NCI-H2029 treated with DMSO at 0.1 percent for 48 hours (cell line): ENCODE results near the gene ARHGAP1.

Experiments used
- DNase-seq: peaks from one replicate; lab custom pipeline; 2025; lab: John Stamatoyannopoulos, UW

Gene ARHGAP1

DNA sequence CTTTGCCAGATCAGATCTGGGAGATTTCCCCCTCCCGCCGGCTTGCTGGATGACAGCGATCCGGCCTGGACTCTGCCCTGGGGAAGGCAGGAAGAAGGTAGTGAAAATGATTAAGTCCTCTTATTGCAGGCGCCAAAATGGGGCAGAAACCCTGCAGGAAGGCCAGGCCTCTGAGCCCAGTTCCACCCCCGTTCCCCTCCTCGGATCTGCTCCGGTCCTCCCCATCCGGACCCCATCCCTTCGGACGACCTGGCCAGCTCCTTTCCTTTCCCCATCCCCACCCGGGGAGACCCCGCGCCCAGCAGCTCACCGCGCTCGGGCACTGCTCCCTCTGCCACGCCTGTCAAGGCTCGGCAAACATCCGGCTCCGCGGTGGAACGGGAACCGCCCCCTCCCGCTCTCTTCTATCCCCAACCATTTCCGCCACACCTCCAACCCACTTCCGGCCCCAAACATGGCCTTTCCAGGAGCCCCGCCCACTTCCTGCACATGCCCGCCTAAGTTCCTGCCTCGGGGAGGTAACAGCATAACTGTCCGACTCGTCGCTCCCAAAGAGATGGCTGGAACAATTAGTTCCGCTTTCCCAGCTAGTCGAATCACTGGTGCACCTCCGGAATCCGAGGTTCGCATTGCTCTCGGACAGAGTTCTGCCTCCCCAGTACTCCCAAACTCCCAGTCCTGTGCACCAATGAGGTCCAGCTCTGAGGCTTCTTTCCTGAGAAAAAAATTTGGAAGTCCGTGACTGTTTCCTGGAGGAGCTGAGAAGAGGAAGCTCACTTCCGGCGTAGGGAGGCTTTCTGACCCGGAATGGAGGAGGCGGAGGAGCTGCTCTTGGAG is at the start of gene ARHGAP1, which contains the start of gene ZNF408:
Gene ARHGAP1 (minus strand): TSS at position 379 of the 837 bp plus-strand sequence. CDS start 4,512 bp downstream, outside the sequence.
Gene ZNF408 (plus strand): TSS at position 791 of the 837 bp plus-strand sequence. CDS start 17 bp downstream, at position 808.
- peak; percentile 95 for DNase-seq

DNA sequence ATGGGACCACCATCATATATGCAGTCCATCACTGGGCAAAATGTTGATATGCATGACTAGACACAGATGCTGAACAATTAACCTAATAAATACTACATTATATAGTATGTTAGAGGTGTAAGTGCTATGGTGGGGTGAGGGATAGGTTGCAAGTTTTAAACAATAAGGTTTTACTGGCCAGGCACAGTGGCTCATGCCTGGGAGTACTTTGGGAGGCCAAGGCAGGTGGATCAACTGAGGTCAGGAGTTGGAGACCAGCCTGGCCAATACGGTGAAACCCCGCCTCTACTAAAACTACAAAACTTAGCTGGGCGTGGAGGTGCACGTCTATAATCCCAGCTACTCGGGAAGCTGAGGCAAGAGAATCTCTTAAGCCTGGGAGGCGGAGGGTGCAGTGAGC is 46.7 kb upstream of the ARHGAP1 start:
- no peak for DNase-seq

DNA sequence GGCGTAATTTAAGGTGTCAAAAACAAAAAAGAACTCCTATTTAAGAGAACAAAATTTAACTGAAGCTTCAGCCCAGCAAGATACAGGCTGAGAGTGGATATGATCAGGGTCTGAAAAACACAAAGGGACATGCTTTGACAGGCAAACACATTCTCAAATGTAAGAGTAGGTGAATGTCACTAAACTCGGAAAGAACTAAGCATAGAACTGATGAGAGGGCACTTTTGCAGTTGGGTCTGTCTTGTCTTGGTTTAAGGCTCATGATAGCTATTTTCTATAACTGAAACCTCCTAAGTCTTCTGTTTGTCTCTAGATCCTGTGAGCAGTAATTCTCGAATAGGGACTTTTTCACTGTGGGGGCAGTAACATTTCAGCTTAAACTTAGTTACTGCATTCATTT is 45.6 kb upstream of the ARHGAP1 start:
- no peak for DNase-seq

GRCh38 chr11:46745328-46745727 is 44.9 kb upstream of the ARHGAP1 start:
- no peak for DNase-seq

DNA sequence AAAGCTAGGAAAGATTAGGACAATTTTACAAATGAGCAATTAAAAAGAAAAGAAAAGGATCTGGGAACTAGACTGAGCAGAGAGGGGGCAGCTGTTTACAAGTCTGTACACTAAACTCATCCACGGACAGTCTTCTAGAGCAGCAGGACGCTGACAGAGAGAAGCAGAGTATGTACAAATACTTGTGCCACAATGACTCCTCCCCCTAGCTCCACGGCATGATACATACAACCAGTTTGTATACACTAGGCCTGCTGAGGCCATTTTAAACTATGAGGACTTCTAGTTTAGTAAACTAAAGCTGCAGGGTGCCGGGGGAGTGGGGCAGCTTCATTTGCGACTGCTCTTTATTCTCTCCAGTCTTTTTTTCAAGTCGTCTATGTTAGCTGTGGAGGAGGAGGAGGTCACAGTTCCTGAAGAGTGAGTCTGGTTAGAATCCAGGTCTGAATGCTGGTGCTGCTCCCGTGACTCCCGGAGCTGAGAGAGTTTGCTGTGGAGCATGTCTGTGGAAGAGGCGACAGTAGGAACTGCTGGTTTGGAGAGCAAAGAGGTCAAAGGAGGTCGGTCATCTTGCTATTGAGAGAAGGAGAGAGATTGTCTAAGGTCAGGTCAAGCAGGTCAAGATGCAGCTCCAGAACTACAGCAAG is 43.4 kb upstream of the ARHGAP1 start:
- no peak for DNase-seq

DNA sequence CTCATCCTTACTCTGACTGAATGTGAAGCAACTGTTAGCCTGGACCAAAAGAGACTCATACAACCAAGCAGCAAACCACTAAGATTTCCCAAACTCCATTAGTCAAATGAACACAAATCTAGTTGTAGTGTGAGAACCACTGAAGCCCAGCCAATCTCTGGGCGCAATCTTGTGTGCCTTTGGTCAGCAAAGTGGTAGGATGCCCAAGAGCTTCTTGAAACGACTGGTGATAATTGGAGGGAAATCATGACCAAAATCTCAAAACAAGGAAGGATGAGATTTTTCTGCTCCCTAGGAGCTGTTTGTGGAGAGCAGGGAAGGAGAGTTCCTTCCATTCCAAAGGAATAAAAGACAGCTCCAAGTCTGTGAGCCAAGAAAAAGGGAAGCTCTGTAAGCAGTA is 42.6 kb upstream of the ARHGAP1 start:
- no peak for DNase-seq

- no peak for DNase-seq
These were observed 41.4 kb upstream of the ARHGAP1 start for GRCh38 chr11:46741600-46742484.

DNA sequence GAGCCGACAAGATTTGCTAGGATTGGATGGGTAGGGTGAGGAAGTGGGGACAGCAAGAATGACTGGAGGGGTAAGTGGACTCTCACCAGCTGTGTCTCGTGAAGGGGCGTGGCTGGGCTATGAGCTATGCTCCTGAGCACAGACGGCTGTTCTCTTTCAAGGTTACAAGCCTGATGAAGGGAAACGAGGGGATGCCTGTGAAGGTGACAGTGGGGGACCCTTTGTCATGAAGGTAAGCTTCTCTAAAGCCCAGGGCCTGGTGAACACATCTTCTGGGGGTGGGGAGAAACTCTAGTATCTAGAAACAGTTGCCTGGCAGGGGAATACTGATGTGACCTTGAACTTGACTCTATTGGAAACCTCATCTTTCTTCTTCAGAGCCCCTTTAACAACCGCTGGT is 38.5 kb upstream of the ARHGAP1 start:
- DNase-seq = no peak

GRCh38 chr11:46737699-46738098 is 37.3 kb upstream of the ARHGAP1 start:
- no peak for DNase-seq

- no peak for DNase-seq
These were observed 36.2 kb upstream of the ARHGAP1 start for GRCh38 chr11:46736615-46737014.

GRCh38 chr11:46736146-46736545 is 35.7 kb upstream of the ARHGAP1 start:
- no peak for DNase-seq

- no peak for DNase-seq
These were observed 32.8 kb upstream of the ARHGAP1 start for GRCh38 chr11:46733234-46733633.

GRCh38 chr11:46731545-46731944 is 31.1 kb upstream of the ARHGAP1 start:
- DNase-seq = no peak

DNA sequence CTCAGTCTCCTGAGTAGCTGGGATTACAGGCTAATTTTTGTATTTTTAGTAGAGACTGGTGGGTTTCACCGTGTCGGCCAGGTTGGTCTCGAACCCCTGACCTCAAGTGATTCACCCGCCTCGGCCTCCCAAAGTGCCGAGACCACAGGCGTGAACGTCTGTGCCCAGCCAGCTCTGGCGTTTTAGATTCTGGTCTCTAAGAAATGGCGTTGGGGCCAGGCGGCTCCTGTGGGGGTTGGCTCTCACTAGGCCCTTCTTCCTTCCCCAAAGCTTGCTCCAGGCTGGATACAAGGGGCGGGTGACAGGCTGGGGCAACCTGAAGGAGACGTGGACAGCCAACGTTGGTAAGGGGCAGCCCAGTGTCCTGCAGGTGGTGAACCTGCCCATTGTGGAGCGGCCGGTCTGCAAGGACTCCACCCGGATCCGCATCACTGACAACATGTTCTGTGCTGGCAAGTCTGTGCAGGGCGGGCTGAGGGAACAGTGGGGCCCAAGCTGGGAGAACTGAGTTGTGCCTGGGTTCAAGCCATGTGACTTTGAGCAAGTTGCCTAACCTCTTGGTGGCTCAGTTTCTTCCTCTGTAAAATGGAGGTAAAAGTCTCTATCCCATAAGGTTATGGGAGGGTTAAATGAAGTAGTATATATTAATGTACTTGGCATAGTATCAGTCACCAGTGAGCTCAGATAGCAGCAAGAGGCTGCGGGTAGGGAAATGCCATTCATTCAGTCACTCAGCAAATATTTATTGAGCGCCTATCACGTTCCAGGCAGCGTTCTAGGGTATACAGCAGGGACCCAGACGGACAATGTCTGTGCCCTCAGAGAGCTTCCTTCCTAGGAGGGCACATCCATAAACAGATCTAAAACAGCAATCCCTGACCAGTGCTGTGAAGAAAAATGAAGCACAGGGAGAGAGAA is 28.9 kb upstream of the ARHGAP1 start:
- no peak for DNase-seq

DNA sequence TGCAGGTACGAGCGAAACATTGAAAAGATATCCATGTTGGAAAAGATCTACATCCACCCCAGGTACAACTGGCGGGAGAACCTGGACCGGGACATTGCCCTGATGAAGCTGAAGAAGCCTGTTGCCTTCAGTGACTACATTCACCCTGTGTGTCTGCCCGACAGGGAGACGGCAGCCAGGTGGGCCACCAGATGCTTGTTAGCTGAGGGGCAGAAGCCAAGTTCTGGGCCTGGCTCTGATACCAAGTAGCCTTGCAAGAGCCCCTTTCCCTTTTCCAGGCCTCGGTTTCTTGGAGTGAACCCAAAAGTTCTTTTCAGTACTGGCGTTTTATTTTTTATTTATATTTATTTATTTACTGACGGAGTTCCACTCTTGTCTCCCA is 28.2 kb upstream of the ARHGAP1 start:
- no peak for DNase-seq

DNA sequence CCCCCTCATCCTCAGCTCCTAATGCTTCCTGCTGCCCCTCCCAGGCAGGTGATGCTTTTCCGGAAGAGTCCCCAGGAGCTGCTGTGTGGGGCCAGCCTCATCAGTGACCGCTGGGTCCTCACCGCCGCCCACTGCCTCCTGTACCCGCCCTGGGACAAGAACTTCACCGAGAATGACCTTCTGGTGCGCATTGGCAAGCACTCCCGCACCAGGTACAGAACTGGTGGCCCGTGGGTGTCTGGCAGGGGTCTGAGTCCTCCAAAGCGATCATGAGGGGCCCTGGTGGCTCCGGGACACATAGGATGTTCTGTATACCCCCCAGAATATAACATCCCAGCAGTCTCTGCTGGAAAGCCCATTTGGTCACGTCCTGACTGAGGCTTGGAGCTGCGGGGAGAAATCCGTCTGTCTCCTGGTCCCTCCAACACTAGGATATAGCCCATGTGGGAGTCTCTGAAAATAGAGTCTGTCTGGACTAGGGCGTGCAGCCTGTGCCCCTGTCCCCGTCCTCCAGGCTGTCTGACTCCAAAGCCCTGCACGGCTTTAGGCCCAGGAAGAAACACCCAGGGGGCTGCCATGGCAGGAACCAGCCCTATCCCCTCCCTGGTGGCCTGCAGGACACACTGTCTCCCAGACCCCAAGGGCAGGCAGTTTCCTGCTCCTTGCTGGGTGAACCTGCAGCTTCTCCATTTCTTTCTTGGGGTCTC is 27.7 kb upstream of the ARHGAP1 start:
- DNase-seq = no peak

- no peak for DNase-seq
These were observed 25.9 kb upstream of the ARHGAP1 start for GRCh38 chr11:46726206-46726862.

DNA sequence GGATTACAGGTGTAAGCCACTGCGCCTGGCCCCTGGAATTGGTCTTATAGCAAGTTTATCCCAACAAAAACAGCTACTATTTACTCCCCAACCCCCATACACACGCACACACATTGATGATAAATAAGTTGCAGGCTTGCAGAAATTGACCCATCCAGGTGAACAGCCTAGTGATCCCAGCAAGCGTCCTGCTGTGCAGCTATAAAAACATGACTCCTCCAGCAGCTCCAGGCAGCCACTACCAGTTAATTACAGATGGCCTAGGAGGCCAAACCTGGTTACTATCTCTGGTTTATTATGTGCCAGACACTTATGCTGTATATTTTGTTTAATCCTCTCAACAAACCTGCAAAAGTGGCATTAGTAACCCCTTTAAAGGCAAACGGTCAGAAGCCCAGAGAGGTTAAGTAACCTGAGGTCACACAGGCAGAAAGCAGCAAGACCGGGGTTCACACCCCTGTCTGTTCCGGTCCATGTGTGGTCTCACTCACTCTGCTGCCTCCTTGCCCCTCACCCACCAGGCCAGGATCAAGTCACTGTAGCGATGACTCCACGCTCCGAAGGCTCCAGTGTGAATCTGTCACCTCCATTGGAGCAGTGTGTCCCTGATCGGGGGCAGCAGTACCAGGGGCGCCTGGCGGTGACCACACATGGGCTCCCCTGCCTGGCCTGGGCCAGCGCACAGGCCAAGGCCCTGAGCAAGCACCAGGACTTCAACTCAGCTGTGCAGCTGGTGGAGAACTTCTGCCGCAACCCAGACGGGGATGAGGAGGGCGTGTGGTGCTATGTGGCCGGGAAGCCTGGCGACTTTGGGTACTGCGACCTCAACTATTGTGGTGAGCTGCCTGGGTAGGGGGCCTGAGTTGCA is 25.2 kb upstream of the ARHGAP1 start:
- DNase-seq = no peak

- DNase-seq = no peak
These were observed 23.7 kb upstream of the ARHGAP1 start for GRCh38 chr11:46724088-46724487.
